Ishikawa (cell line): ENCODE measurements around the gene JMJD8.

Experiments
- CEBPB ChIP-seq: IDR thresholded peaks from 2 replicates; pipeline ENCODE4 v1.6.1; 2012
- CREB1 ChIP-seq: IDR thresholded peaks from 2 replicates; pipeline ENCODE4 v1.6.1; 2012; ENCODE audit warnings: low read depth
- EGR1 ChIP-seq: IDR thresholded peaks from 2 replicates; pipeline ENCODE4 v1.6.1; 2012
- EP300 ChIP-seq: IDR thresholded peaks from 2 replicates; pipeline ENCODE4 v1.6.1; 2012; ENCODE audit warnings: borderline replicate concordance
- FOXM1 ChIP-seq: IDR thresholded peaks from 2 replicates; pipeline ENCODE4 v1.6.1; 2012; ENCODE audit warnings: low read depth, borderline replicate concordance
- NFIC ChIP-seq: IDR thresholded peaks from 2 replicates; pipeline ENCODE4 v1.6.1; 2012
- RAD21 ChIP-seq: IDR thresholded peaks from 2 replicates; pipeline ENCODE4 v1.6.1; 2012; ENCODE audit warnings: low read depth
- TAF1 ChIP-seq: IDR thresholded peaks from 2 replicates; pipeline ENCODE4 v1.6.1; 2012; ENCODE audit warnings: low read depth, mild to moderate bottlenecking
- TCF12 ChIP-seq: IDR thresholded peaks from 2 replicates; pipeline ENCODE4 v1.6.1; 2012; ENCODE audit warnings: low read depth
- TEAD4 ChIP-seq: IDR thresholded peaks from 2 replicates; pipeline ENCODE4 v1.6.1; 2012
- YY1 ChIP-seq: IDR thresholded peaks from 2 replicates; pipeline ENCODE4 v1.6.1; 2012; ENCODE audit warnings: low read depth
- ZBTB7A ChIP-seq: IDR thresholded peaks from 2 replicates; pipeline ENCODE4 v1.6.1; 2012; ENCODE audit warnings: low read depth
- TF ChIP-seq, protein P1 (sequence below): IDR thresholded peaks from 2 replicates; pipeline ENCODE4 v1.6.1; 2012
- TF ChIP-seq, protein P2 (sequence below): IDR thresholded peaks from 2 replicates; pipeline ENCODE4 v1.6.1; 2012
- TF ChIP-seq, protein P3 (sequence below): IDR thresholded peaks from 2 replicates; pipeline ENCODE4 v1.6.1; 2012; ENCODE audit warnings: low read depth, mild to moderate bottlenecking

JMJD8 gene

DNA sequence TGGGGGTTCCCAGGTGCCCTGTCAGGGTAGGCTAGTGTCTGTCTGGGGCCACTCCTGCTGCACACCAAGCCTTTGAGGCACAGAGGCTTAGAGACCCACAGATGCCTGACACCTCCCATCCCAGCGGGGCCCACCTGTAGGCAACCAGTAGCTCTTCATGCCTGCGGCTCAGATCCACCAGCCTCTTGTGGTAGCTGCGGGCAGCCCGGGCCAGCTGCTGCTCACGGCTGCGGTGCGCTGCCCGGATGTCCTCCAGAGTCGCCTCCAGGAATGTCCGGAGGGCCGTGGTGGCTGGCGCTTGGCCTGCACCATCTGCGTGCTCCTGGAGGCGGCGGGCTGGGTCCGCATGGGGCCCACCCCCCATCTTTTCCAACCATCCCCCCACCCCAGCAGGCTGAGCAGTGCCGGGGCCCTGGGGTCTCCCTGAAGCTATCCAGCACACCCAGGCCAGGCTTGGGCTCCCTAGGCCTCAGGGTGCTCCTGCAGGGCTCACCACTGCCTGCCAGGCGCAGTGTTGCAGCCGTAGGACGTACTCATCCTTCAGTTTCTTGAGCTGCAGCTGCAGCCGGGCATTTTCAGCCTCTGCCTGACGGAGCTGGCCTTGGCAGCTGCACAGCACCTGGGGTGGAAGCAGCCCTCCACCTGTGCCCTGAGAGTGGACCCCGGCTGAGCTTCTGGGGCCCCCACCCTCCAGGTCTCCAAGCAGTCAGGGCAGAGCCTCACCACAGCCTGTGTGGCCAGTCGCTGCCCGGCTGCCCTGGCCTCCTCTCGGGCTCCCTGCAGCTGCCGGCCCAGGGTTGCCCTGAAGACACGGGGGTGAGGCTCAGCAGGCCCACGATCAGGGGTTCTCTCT is 40.3 kb upstream of the JMJD8 start:
- TF ChIP-seq ZBTB7A, result no peak
- no peak for TF ChIP-seq TEAD4
- no peak for TF ChIP-seq EP300
- no peak for TF ChIP-seq RAD21
- TF ChIP-seq CREB1, result no peak
- no peak for TF ChIP-seq NFIC

DNA sequence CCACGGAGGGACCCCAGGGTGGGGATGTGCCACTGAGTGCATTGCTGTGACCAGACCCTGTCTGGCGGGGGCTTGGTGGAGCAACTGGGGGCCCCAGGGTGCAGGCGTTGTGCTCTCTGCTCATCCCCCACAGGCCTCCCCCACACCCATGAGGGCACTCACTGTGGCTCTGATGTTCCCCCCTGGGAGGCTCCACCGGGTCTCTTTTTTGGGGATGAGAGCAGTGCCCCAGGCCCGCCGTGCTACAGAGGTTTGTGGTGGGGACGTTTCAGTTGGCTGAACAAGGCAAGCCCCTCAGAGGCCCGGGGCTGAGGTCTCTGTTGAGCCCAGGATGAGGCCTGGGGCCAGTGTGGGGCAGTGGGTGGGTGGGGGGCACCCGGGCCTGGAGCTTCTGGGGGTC is 39.6 kb upstream of the JMJD8 start:
- TF ChIP-seq, protein P1, sequence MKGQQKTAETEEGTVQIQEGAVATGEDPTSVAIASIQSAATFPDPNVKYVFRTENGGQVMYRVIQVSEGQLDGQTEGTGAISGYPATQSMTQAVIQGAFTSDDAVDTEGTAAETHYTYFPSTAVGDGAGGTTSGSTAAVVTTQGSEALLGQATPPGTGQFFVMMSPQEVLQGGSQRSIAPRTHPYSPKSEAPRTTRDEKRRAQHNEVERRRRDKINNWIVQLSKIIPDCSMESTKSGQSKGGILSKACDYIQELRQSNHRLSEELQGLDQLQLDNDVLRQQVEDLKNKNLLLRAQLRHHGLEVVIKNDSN, result no peak
- TF ChIP-seq NFIC (no peak), TEAD4 (no peak), CREB1 (no peak), TCF12 (no peak), FOXM1 (no peak), CEBPB (no peak), EGR1 (no peak), TAF1 (no peak), RAD21 (no peak), YY1 (no peak), ZBTB7A (no peak), EP300 (no peak)
- TF ChIP-seq, protein P2, sequence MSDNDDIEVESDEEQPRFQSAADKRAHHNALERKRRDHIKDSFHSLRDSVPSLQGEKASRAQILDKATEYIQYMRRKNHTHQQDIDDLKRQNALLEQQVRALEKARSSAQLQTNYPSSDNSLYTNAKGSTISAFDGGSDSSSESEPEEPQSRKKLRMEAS, result no peak
- TF ChIP-seq, protein P3, sequence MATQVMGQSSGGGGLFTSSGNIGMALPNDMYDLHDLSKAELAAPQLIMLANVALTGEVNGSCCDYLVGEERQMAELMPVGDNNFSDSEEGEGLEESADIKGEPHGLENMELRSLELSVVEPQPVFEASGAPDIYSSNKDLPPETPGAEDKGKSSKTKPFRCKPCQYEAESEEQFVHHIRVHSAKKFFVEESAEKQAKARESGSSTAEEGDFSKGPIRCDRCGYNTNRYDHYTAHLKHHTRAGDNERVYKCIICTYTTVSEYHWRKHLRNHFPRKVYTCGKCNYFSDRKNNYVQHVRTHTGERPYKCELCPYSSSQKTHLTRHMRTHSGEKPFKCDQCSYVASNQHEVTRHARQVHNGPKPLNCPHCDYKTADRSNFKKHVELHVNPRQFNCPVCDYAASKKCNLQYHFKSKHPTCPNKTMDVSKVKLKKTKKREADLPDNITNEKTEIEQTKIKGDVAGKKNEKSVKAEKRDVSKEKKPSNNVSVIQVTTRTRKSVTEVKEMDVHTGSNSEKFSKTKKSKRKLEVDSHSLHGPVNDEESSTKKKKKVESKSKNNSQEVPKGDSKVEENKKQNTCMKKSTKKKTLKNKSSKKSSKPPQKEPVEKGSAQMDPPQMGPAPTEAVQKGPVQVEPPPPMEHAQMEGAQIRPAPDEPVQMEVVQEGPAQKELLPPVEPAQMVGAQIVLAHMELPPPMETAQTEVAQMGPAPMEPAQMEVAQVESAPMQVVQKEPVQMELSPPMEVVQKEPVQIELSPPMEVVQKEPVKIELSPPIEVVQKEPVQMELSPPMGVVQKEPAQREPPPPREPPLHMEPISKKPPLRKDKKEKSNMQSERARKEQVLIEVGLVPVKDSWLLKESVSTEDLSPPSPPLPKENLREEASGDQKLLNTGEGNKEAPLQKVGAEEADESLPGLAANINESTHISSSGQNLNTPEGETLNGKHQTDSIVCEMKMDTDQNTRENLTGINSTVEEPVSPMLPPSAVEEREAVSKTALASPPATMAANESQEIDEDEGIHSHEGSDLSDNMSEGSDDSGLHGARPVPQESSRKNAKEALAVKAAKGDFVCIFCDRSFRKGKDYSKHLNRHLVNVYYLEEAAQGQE, result no peak

DNA sequence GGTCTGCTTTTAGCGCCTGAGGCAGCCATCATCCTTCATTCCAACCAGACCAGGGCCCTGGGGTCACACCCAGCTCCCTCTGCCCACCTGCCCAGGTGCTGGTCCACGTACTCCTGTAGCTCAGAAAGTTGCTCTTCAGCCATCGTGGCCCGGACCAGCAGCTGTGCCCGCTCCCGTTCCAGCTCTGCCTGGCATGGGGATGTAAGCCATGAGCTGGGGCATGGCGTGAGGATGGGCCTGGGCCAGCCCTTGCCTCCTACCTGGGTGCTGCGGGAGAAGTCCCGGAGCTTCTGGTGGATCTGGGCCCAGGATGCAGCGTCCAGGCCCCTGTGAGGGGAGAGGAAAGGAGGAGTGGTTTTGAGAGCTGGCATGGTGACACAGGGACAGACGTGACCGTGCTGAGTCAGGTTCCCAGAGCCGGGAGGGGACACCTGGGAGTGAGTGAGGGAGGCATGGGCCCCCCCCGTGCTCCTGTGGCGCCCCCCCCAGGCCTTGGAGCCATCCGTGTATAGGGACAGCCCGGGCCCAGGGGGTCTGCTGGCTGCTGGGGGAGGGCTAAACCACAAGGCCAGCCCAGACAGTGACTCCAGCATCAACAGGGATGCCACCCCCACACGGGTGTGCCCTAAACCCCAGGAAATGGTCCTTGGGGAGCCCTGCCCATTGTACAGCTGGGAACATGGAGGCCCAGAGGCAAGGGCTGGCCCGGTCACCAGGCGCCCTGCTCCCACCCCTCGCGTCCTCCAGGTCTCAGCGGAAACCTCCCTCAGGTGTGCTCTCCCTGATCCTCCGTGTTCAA is 38.9 kb upstream of the JMJD8 start:
- TF ChIP-seq, protein P1, result no peak
- TF ChIP-seq YY1, result no peak

DNA sequence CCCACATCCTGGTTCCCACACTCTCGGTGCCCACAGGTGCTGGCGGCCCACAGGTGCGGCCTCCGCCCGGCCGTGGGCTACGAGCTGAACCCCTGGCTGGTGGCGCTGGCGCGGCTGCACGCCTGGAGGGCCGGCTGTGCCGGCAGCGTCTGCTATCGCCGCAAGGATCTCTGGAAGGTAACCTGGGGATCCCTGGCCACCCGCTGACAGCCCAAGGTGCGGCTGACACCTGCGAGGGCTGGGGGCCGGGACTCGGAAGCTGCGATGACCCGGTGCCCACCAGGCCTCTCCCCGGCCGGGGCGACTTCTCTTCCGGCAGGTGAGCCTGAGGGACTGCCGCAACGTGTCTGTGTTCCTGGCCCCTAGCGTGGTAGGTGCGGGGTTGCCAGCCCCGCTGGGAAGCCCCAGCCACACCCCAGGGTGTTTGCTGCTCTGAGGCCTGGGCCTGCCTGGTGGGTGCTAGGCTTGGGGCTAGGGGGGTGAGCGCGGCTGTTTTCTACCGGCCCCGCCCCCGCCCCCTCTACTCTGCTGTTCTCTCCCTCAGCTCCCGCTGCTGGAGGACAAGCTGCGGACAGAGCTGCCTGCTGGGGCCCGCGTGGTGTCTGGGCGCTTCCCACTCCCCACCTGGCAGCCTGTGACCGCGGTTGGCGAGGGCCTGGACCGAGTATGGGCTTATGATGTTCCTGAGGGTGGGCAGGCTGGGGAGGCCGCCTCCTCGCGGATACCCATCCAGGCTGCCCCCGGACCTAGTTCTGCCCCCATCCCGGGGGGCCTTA is 37.8 kb upstream of the JMJD8 start:
- TF ChIP-seq EGR1 (no peak), NFIC (no peak), FOXM1 (no peak), ZBTB7A (no peak), RAD21 (no peak), TCF12 (no peak), CEBPB (no peak), TAF1 (no peak), EP300 (no peak), TEAD4 (no peak), YY1 (no peak), CREB1 (no peak)
- TF ChIP-seq, protein P1, result no peak
- TF ChIP-seq, protein P2, result no peak
- TF ChIP-seq, protein P3, result no peak
